Stomach (tissue), 9 donors: Measurements from ENCODE around the gene TMEM132D. TPM values are rescaled to one million over a fixed set of nuclear protein-coding genes. Genes with fewer than 3 reads are reported as not detected.

Source experiments
- DNase-seq, 2 donors: peaks; one replicate each; pipeline versions ENCODE4 v3.0.0 to v3.0.0-alpha.2; 2013 to 2019
- H3K27ac ChIP-seq, 5 donors: fragments of 200-600 bp in 4 of 5; sonication (generic) in 4 of 5; one replicate each; pipeline ENCODE4 v1.5.1; 2013 to 2019; ENCODE audit warnings: mild to moderate bottlenecking in 1 of 5, moderate library complexity in 1 of 5
- H3K27me3 ChIP-seq, 3 donors: fragments of 200-600 bp; sonication (generic); one replicate each; pipeline ENCODE4 v1.5.1; 2017 to 2019; ENCODE audit warnings: mixed run types in 1 of 3
- H3K36me3 ChIP-seq, 4 donors: fragments of 200-600 bp; sonication (generic); 1 replicate in 3 of 4; 2 replicates in 1 of 4; pipeline ENCODE4 v1.5.1; 2016 to 2019
- H3K4me1 ChIP-seq, 4 donors: fragments of 200-600 bp; sonication (generic); one replicate each; pipeline ENCODE4 v1.5.1; 2016 to 2019
- H3K4me3 ChIP-seq, 4 donors: fragments of 200-600 bp; sonication (generic) in 3 of 4; one replicate each; pipeline ENCODE4 v1.5.1; 2016 to 2019; ENCODE audit warnings: mild to moderate bottlenecking in 1 of 4
- H3K9me3 ChIP-seq, 4 donors: fragments of 200-600 bp; sonication (generic); one replicate each; pipeline ENCODE4 v1.5.1; 2016 to 2019
- CTCF ChIP-seq, 7 experiments: fragments of 450-650 bp in 4 of 7; fragments of 200-600 bp in 3 of 7; sonication (generic) in 3 of 7; IDR thresholded peaks; one replicate each; pipeline ENCODE4 v1.5.1; 2016 to 2019; ENCODE audit warnings: antibody characterized with exemption in 7 of 7, control low read depth in 2 of 7, mild to moderate bottlenecking in 1 of 7
- EP300 ChIP-seq: sonication (generic); formaldehyde crosslinking; IDR thresholded peaks from one replicate; pipeline ENCODE4 v1.6.1; 2017; ENCODE audit warnings: antibody characterized with exemption
- POLR2A ChIP-seq, 4 donors: fragments of 450-650 bp; IDR thresholded peaks; one replicate each; pipeline ENCODE4 v1.6.1; 2016; ENCODE audit warnings: antibody characterized with exemption in 4 of 4, control low read depth in 2 of 4, mild to moderate bottlenecking in 1 of 4, moderate library complexity in 1 of 4
- POLR2AphosphoS5 ChIP-seq, 3 donors: sonication (generic); formaldehyde crosslinking; IDR thresholded peaks; one replicate each; pipeline ENCODE4 v1.6.1; 2016; ENCODE audit warnings: antibody characterized with exemption in 3 of 3
- WGBS, 5 donors: extraction: QIAGEN DNeasy Blood & Tissue Kit in 3 of 5; methylation state at CpG; one replicate each; pipeline versions ENCODE4 v1.1.5 to v1.1.7; 2013 to 2018; 5-methylcytosine and 5-hydroxymethylcytosine counted together
- intact Hi-C: fragments of 100-400 bp; cut with DNase I; formaldehyde crosslinking; loops from one replicate; pipeline ENCODE4 v1.15.1; 2023; ENCODE audit warnings: low total_unique reads
- polyA plus RNA-seq, 3 donors: library from polyadenylated mRNA; stranded (reverse); fragments of 200-250 nt; gene quantifications; one replicate each; pipeline ENCODE4 v1.2.3, GENCODE V29; 2013
- total RNA-seq, 5 donors: library from RNA; depleted of rRNA; stranded (reverse); fragments of >200 nt; gene quantifications; one replicate each; pipeline versions ENCODE4 v1.1.0 to v1.2.3, GENCODE V29; 2014 to 2016
- donor health status: healthy with polysubstance abuse.
- donor health status: Bipolar disorder and iron deficiency.
- donor health status: healthy.

Gene TMEM132D
- total and polyA plus RNA-seq, 8 donors, result 0.29 to 0.92 TPM; not detected in 6

GRCh38 chr12:129729170-129729569, 174.7 kb downstream of the TMEM132D start:
- intact Hi-C loops, result no loop called here
- Histone ChIP-seq H3K4me1 (no peaks in the 10 kb centered on the region), H3K4me3 (no peak overlapping the region), H3K9me3 (peaks cover 0 to 12% (median 8%) of the 10 kb centered on the region in 4 donors), H3K27me3 (no peaks in the 10 kb centered on the region), H3K36me3 (no peaks in the 10 kb centered on the region), H3K27ac (no peak overlapping the region)
- TF ChIP-seq POLR2AphosphoS5 (IDR thresholded peaks at IDR 0.05), result no peak
- TF ChIP-seq POLR2A (IDR thresholded peaks at IDR 0.05), result no peak
- no peak for TF ChIP-seq CTCF (IDR thresholded peaks at IDR 0.05)
- WGBS, 5 donors, result 78 to 84% (median 81%) methylated on average over 2 of the region's 2 CpGs
- no peak for DNase-seq

GRCh38 chr12:129727100-129727499, 176.7 kb downstream of the TMEM132D start:
- no peak for DNase-seq
- Histone ChIP-seq H3K36me3 (no peaks in the 10 kb centered on the region), H3K27me3 (no peaks in the 10 kb centered on the region), H3K9me3 (peaks cover 0 to 19% (median 9%) of the 10 kb centered on the region in 4 donors), H3K4me1 (no peaks in the 10 kb centered on the region), H3K4me3 (no peak overlapping the region), H3K27ac (no peak overlapping the region)
- no peak for TF ChIP-seq POLR2AphosphoS5 (IDR thresholded peaks at IDR 0.05)
- TF ChIP-seq CTCF (IDR thresholded peaks at IDR 0.05), result no peak
- no peak for TF ChIP-seq EP300
- TF ChIP-seq POLR2A (IDR thresholded peaks at IDR 0.05), result no peak
- WGBS, 5 donors, result 85 to 95% (median 89%) methylated on average over 3 of the region's 3 CpGs
- intact Hi-C loops, result no loop called here

- no peak overlapping the region for H3K27ac ChIP-seq
- no peaks in the 10 kb centered on the region for H3K36me3 ChIP-seq
- TF ChIP-seq CTCF (IDR thresholded peaks at IDR 0.05) (no peak), EP300 (no peak), POLR2A (IDR thresholded peaks at IDR 0.05) (no peak), POLR2AphosphoS5 (IDR thresholded peaks at IDR 0.05) (no peak)
- no peak for DNase-seq
- intact Hi-C loops, result no loop called here
- WGBS, 5 donors, result 64 to 75% (median 70%) methylated on average over 8 of the region's 8 CpGs
- no peak overlapping the region for H3K4me3 ChIP-seq
- peaks cover 0 to 16% (median 6%) of the 10 kb centered on the region in 4 donors for H3K9me3 ChIP-seq
- no peaks in the 10 kb centered on the region for H3K27me3 ChIP-seq
- H3K4me1 ChIP-seq, result no peaks in the 10 kb centered on the region
These were observed 180.6 kb downstream of the TMEM132D start for GRCh38 chr12:129723260-129723659.

- H3K4me3 ChIP-seq, result no peak overlapping the region
- no peaks in the 10 kb centered on the region for H3K36me3 ChIP-seq
- 81 to 89% (median 84%) methylated on average over 4 of the region's 4 CpGs for WGBS, 5 donors
- H3K9me3 ChIP-seq, result peaks cover 0 to 27% (median 3%) of the 10 kb centered on the region in 4 donors
- no peak for TF ChIP-seq POLR2AphosphoS5 (IDR thresholded peaks at IDR 0.05)
- TF ChIP-seq POLR2A (IDR thresholded peaks at IDR 0.05), result no peak
- TF ChIP-seq CTCF (IDR thresholded peaks at IDR 0.05), result no peak
- TF ChIP-seq EP300, result no peak
- intact Hi-C loops, result no loop called here
- H3K4me1 ChIP-seq, result no peaks in the 10 kb centered on the region
- H3K27me3 ChIP-seq, result no peaks in the 10 kb centered on the region
- no peak for DNase-seq
- no peak overlapping the region for H3K27ac ChIP-seq
These were observed 183.2 kb downstream of the TMEM132D start for GRCh38 chr12:129720618-129721017.
